PC-9 (cell line): ENCODE measurements around the gene GPD2.

ENCODE experiments used
- EZH2 ChIP-seq: fragments of 200-600 bp; sonication (generic); IDR thresholded peaks from 2 replicates; pipeline ENCODE4 v1.8.0; 2017; ENCODE audit warnings: antibody characterized with exemption, low read depth
- TF ChIP-seq, protein P1 (sequence below): fragments of 200-600 bp; sonication (generic); conservative IDR thresholded peaks from 2 replicates; pipeline ENCODE4 v1.6.1; 2017; ENCODE audit warnings: mixed run types, antibody characterized with exemption, mild to moderate bottlenecking, moderate library complexity

GRCh38 chr2:156511122-156511521, 74.9 kb downstream of the GPD2 start:
- TF ChIP-seq, protein P1, sequence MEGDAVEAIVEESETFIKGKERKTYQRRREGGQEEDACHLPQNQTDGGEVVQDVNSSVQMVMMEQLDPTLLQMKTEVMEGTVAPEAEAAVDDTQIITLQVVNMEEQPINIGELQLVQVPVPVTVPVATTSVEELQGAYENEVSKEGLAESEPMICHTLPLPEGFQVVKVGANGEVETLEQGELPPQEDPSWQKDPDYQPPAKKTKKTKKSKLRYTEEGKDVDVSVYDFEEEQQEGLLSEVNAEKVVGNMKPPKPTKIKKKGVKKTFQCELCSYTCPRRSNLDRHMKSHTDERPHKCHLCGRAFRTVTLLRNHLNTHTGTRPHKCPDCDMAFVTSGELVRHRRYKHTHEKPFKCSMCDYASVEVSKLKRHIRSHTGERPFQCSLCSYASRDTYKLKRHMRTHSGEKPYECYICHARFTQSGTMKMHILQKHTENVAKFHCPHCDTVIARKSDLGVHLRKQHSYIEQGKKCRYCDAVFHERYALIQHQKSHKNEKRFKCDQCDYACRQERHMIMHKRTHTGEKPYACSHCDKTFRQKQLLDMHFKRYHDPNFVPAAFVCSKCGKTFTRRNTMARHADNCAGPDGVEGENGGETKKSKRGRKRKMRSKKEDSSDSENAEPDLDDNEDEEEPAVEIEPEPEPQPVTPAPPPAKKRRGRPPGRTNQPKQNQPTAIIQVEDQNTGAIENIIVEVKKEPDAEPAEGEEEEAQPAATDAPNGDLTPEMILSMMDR: no peak
- TF ChIP-seq EZH2: no peak
